OCI-LY7 (cell line): ENCODE measurements around the gene TRIP12. TPM values are rescaled to one million over a fixed set of nuclear protein-coding genes. Genes with fewer than 3 reads are reported as not detected.
A peak's percentile ranks its signal among the peaks of the same experiment; 100 is the strongest.

Experiments
- BruUV-seq: library from RNA; stranded (reverse); fragments of 400-500 nt; replicated peaks from 2 replicates; lab custom pipeline; 2021; lab: Mats Ljungman, UMichigan
- CTCF ChIA-PET: fragments of 300-600 bp; sonication (Branson Sonifier 250); formaldehyde crosslinking; loops from one replicate; lab custom pipeline; 2022; ENCODE audit warnings: antibody characterized with exemption; ENCODE audit not compliant: unreplicated experiment; lab: Charles Lee
- POLR2A ChIA-PET: fragments of 300-600 bp; sonication (Branson Sonifier 250); formaldehyde crosslinking; loops from one replicate; lab custom pipeline; 2022; ENCODE audit warnings: antibody characterized with exemption; lab: Charles Lee
- DNase-seq: peaks from one replicate; pipeline ENCODE4 v3.0.0-alpha.2; 2015; ENCODE audit warnings: low spot score
- H2AFZ ChIP-seq: fragments of 200-600 bp; sonication (generic), shearing (Covaris generic); 2 replicates; pipeline ENCODE4 v1.6.1; 2014; ENCODE audit warnings: mild to moderate bottlenecking, antibody characterized with exemption, low read length, moderate library complexity
- H3K27ac ChIP-seq: fragments of 200-600 bp; sonication (generic); 2 replicates; pipeline ENCODE4 v1.5.1; 2014; ENCODE audit warnings: mixed run types, low read depth, mild to moderate bottlenecking, moderate library complexity, low read length, inconsistent platforms; ENCODE audit not compliant: poor library complexity, severe bottlenecking
- H3K36me3 ChIP-seq: fragments of 200-600 bp; sonication (generic); 2 replicates; pipeline ENCODE4 v1.6.1; 2014; ENCODE audit warnings: mild to moderate bottlenecking, antibody characterized with exemption, low read length, moderate library complexity, mixed read lengths; ENCODE audit not compliant: insufficient read depth
- H3K4me1 ChIP-seq: fragments of 200-600 bp; sonication (generic); 2 replicates; pipeline ENCODE4 v1.5.1; 2014; ENCODE audit warnings: mild to moderate bottlenecking, low read length; ENCODE audit not compliant: insufficient read depth, poor library complexity, severe bottlenecking
- H3K4me2 ChIP-seq: fragments of 200-600 bp; sonication (generic); 2 replicates; pipeline ENCODE4 v1.6.1; 2014; ENCODE audit warnings: mild to moderate bottlenecking, low read length
- H3K4me3 ChIP-seq: fragments of 200-600 bp; sonication (generic); 2 replicates; pipeline ENCODE4 v1.5.1; 2014; ENCODE audit warnings: mild to moderate bottlenecking, low read depth, low read length; ENCODE audit not compliant: poor library complexity, severe bottlenecking
- H3K79me2 ChIP-seq: fragments of 200-600 bp; sonication (generic); 2 replicates; pipeline ENCODE4 v1.6.1; 2016; ENCODE audit warnings: low read depth, mild to moderate bottlenecking, low read length, moderate library complexity, mixed read lengths; ENCODE audit not compliant: insufficient read depth
- H3K9me2 ChIP-seq: fragments of 200-600 bp; sonication (generic); 2 replicates; pipeline ENCODE4 v1.6.1; 2016; ENCODE audit warnings: mild to moderate bottlenecking, low read length, mixed read lengths; ENCODE audit not compliant: insufficient read depth
- H3K9me3 ChIP-seq: fragments of 200-600 bp; sonication (generic); 2 replicates; pipeline ENCODE4 v1.6.1; 2014; ENCODE audit warnings: mild to moderate bottlenecking, mixed run types, low read length, mixed read lengths
- H4K20me1 ChIP-seq: fragments of 200-600 bp; sonication (generic); 2 replicates; pipeline ENCODE4 v1.6.1; 2014; ENCODE audit warnings: mild to moderate bottlenecking, antibody characterized with exemption, low read length, moderate library complexity, mixed read lengths; ENCODE audit not compliant: insufficient read depth
- CTCF ChIP-seq: fragments of 200-600 bp; sonication (generic); conservative IDR thresholded peaks from 2 replicates; pipeline ENCODE4 v1.5.1; 2014; ENCODE audit warnings: mild to moderate bottlenecking, antibody characterized with exemption, low read length, moderate library complexity, mixed read lengths
- EZH2phosphoT487 ChIP-seq: fragments of 200-600 bp; sonication (generic); IDR thresholded peaks from 2 replicates; pipeline ENCODE4 v1.6.1; 2018; ENCODE audit warnings: low read depth, borderline replicate concordance, mild to moderate bottlenecking, mixed run types, antibody characterized with exemption, low read length, moderate library complexity, mixed read lengths
- intact Hi-C: fragments of 100-400 bp; cut with micrococcal nuclease; formaldehyde crosslinking; loops from one replicate; pipeline ENCODE4 v1.10.0; 2022; ENCODE audit not compliant: unreplicated experiment
- total RNA-seq, 2 experiments: library from RNA; depleted of rRNA in 1 of 2; stranded (reverse); fragments of >200 nt in 1 of 2; shearing (Covaris generic) in 1 of 2; gene quantifications; 2 replicates each; pipeline ENCODE4 v1.2.3, GENCODE V29; 2014 to 2022

Gene TRIP12
- total RNA-seq, 2 experiments from 2014 or later = 80.0 to 185 TPM

- no peaks in the 10 kb centered on the region for H3K9me2 ChIP-seq
- intact Hi-C loops = no loop called here
- no peak overlapping the region for H3K4me2 ChIP-seq
- H3K36me3 ChIP-seq = peaks cover 92% of the 10 kb centered on the region
- no peaks in the 10 kb centered on the region for H4K20me1 ChIP-seq
- no peak overlapping the region for H3K4me3 ChIP-seq
- POLR2A ChIA-PET = interaction anchor here (0.5 to 0.6 kb wide), 2 partner anchors 223 to 338 kb away, joined by 3 to 4 read pairs; no protein-coding TSS in a partner anchor
- DNase-seq = no peak
- H3K4me1 ChIP-seq = no peaks in the 10 kb centered on the region
- no TSS peak for BruUV-seq
- no peaks in the 10 kb centered on the region for H3K9me3 ChIP-seq
- TF ChIP-seq EZH2phosphoT487 (no peak), CTCF (no peak)
- H2AFZ ChIP-seq = no peak overlapping the region
- CTCF ChIA-PET = no interaction called here
- no peaks in the 10 kb centered on the region for H3K79me2 ChIP-seq
- H3K27ac ChIP-seq = no peak overlapping the region
Measured at GRCh38 chr2:229805559-229805958, 116.2 kb downstream of the TRIP12 start.

GRCh38 chr2:229802785-229803184 is 119.0 kb downstream of the TRIP12 start:
- H3K36me3 ChIP-seq = peaks cover 89% of the 10 kb centered on the region
- TF ChIP-seq CTCF = no peak
- no peak overlapping the region for H3K27ac ChIP-seq
- BruUV-seq = no TSS peak
- DNase-seq = no peak
- intact Hi-C loops = loop anchor here (5.0 kb wide), 1 partner anchor 810 kb away; no protein-coding TSS in a partner anchor
- CTCF ChIA-PET = no interaction called here
- no peak overlapping the region for H3K4me2 ChIP-seq
- no peaks in the 10 kb centered on the region for H3K79me2 ChIP-seq
- H3K4me3 ChIP-seq = no peak overlapping the region
- POLR2A ChIA-PET = interaction anchor here (1.0 kb wide), 2 partner anchors 13 to 29 kb away, joined by 3 to 4 read pairs; no protein-coding TSS in a partner anchor
- H4K20me1 ChIP-seq = no peaks in the 10 kb centered on the region
- H2AFZ ChIP-seq = no peak overlapping the region
- no peaks in the 10 kb centered on the region for H3K9me2 ChIP-seq
- H3K9me3 ChIP-seq = no peaks in the 10 kb centered on the region
- H3K4me1 ChIP-seq = no peaks in the 10 kb centered on the region

- H4K20me1 ChIP-seq = no peaks in the 10 kb centered on the region
- H3K4me2 ChIP-seq = no peak overlapping the region
- ChIA-PET CTCF (no interaction called here), POLR2A (interaction anchor here (0.6 to 0.7 kb wide), 3 partner anchors 38 to 147 kb away, joined by 3 to 6 read pairs (median 4); no protein-coding TSS in a partner anchor)
- H3K9me2 ChIP-seq = no peaks in the 10 kb centered on the region
- BruUV-seq = no TSS peak
- H2AFZ ChIP-seq = no peak overlapping the region
- no peak overlapping the region for H3K27ac ChIP-seq
- no peaks in the 10 kb centered on the region for H3K4me1 ChIP-seq
- no peak overlapping the region for H3K4me3 ChIP-seq
- DNase-seq = peak; percentile 72
- peaks cover 87% of the 10 kb centered on the region for H3K36me3 ChIP-seq
- intact Hi-C loops = loop anchor here (2.0 to 5.0 kb wide), 2 partner anchors 110 to 811 kb away; no protein-coding TSS in a partner anchor
- no peaks in the 10 kb centered on the region for H3K9me3 ChIP-seq
- no peaks in the 10 kb centered on the region for H3K79me2 ChIP-seq
- no peak for TF ChIP-seq EZH2phosphoT487
- peak; percentile 91 for TF ChIP-seq CTCF
Measured at GRCh38 chr2:229800997-229801754, 120.6 kb downstream of the TRIP12 start.
